Activated gamma-delta T cell treated with anti-CD3 and anti-CD28 coated beads, Interleukin-2, amount 50 U/mL, for 16 hours (primary cell): Measurements from ENCODE around the gene BFSP1.

ENCODE experiments used
- DNase-seq: peaks from one replicate; pipeline ENCODE4 v3.0.0-alpha.2; 2020; ENCODE audit warnings: low read depth

BFSP1 gene

DNA sequence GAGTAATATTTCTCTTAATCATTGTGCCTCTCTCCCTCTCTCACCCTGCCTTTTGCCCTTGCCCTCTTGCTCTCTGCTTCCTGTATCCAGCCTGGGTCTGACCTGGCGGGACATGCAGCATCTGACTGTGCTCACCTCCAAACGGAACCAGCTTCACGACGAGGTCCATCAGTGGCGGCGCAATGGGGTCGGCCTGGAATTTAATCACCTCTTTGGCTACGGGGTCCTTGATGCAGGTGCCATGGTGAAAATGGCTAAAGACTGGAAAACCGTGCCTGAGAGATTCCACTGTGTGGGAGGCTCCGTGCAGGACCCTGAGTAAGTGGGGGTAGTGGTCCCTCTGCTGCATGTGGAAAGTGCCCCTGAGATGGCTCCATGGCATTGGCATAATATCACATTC is 65.9 kb downstream of the BFSP1 start:
- no peak for DNase-seq

DNA sequence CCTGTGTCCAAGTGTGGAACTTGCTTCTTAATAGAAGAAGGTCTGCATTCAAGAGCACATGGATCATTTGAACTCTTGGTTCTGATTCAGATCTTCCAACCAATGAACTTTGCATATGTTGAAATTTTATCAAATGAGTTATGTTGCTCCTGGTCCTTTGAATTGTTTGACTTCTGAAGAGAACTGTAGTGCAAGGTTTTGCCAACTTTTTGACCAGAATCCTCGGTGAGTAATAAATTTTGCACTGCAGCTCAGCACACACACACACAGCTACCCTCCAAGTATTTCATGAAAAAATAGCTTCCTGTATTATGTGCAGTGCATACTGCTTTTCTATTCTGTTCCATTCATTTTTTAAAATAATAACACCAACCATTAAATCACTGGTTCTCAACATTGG is 67.5 kb downstream of the BFSP1 start:
- DNase-seq, result no peak

DNA sequence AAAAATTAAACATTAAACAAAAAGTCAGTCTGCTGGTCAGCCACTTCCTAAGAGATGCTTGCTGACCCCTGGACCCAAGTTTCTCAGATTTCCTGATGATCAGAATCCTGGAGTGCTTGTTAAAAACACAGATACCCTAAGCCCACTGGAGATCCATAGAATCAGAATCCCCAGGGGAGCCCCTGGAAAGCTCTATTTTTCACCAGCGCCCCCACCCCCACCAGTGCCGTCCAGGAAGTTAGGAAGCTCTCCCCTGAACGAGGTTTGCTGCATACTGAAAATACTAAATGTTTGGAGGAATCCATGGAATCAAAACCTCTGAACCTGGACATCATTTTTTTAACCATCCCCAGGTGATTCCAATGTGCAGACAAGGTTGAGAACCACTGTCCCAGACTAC is 69.2 kb downstream of the BFSP1 start:
- no peak for DNase-seq

DNA sequence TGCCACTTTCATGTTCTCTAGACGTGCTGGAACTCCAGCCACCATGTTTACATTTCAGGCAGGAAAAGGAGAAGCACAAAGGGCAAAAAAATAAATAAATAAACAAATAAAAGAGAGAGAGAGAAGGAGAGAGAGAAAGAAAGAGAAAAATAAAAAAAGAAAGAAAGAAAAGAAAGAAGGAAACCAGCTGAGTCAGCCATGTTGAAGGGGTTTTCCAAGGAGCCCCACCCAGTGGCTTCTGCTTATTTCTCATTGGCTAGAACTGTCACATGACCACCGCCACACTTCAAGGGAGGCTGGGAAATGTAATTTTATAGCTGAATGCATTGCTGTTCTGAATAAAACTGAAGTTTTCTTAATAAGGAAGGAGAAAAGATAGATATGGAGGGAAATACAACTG is 71.1 kb downstream of the BFSP1 start:
- no peak for DNase-seq

DNA sequence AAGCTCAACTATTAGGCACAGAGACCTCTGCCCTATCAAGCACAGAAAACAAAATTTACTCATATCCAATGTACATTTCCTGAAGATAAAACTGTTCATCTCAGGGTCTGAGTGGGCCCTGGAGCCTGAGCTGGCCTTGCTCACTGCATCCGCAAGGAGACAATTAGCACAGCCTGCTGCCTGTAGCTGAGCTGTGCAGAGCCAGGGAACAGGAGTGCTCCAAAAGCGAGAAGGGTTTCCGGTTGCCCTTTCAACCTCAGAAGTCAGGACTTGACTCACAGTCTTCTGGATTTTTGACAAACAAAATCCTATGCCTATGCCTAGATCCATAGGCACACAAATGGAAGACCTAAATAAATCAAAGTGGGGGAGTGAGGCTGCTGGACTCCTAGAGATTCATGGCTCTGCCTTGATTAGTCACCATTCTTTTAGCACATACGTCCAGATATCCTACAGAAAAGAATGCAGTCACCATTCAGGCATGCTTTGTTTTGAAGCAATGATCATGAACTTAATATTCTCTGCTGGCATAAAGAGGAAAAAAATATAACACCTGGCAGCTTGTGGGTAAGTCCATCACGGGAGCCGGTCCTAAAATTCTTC is 73.5 kb downstream of the BFSP1 start:
- DNase-seq, result no peak

DNA sequence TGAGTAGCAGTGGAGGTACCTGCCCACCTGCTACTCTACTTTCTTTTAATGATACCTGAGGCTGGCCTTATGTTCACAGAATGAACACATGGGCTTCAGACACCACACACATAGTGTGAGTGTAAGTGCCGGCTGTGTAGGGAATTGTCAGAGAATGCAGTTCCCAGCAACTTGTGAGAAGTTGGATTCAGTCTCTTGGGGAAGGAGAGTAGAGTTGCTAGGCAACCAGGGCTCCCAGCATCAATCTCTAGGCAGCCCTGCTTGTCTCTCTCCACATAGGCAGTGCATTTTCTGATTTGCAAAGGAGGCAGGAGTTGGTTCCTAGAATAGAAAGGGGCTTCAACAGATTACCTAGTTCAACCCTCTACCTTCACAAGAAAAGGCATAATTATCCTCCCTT is 74.1 kb downstream of the BFSP1 start:
- no peak for DNase-seq

DNA sequence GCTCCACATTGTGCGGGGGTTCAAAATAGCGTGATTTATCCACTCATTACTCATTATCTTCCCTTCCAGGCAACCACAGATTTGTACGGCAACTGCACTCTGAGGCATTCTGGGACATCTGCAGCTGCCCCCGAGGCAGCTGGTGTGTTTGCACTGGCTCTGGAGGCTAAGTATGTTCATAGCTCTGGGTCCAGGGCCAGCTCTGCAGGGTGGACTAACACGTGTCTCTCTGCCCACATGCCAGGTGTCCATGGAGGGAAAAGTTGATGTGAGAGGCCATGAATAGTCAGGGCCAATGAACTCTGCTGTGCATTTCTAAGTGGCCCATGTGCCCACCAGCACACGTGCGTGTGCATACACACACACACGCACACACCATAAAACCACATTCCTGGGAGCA is 74.9 kb downstream of the BFSP1 start:
- no peak for DNase-seq

DNA sequence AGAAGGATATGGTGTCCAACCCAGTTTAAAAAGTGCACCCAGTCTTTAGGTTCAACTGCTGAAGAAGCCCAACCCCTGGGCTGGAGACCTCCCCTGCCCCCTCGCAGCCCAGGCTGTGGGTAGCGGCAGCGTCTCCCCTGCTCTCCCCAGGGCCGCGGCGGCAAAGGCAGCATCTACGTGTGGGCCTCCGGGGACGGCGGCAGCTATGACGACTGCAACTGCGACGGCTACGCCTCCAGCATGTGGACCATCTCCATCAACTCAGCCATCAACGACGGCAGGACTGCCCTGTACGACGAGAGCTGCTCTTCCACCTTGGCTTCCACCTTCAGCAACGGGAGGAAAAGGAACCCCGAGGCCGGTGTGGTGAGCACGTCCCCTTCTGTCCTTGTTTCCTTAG is 77.6 kb downstream of the BFSP1 start:
- no peak for DNase-seq

DNA sequence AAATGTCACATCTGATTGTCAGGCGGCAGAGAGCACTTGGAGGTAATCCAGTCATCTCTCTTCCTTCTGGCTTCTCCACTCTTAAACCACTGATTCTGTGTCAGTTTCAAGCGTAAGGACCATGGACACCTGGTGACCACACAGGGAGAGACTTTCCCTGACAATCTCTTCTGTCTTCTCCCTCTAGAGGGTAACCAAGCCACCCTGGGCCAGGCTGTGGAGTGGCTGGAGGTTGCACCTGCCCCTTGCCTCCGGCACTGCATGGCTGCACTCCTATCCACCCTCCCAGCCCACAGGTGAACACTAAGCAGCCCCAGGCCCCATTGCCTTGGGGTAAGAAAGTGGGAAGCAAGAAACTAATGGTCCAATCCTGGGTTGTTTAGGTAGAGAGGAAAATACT is 78.7 kb downstream of the BFSP1 start:
- no peak for DNase-seq

DNA sequence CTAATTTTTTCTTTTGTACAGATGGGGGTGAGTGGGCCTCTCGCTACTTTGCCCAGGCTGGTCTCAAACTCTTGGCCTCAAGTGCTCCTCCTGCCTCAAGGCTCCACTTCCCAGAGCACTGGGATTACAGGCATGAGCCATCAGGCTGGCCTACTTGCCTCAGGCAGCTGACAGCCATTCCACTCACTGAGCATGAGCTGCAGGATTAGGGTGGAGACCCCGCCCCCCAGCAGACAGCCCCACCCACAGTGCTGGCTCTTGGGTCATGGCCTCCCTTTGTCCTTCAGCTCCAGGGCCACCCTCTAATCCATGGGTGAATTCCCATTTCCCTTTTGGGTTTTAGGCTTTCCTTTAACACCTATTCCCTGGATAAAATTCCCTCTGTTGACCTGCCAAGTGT is 82.1 kb downstream of the BFSP1 start:
- no peak for DNase-seq

DNA sequence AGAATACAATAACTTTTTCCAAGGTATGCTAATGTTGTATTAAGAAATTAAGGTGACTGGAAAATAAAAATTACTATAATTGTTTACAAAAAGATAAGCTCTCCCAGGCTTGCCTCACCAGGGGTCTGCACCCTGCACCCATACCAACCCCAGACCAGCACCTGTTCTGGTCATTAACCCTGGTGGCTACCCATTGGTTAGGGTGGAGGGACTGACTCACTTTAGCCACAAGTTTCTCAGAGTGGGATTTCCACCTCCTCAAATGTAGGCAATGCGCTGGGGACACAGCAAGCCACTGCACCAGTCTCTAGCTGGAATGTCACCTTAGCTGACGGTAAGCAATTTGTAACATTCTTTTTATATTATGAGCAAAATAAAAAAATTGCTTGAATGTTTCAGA is 83.1 kb downstream of the BFSP1 start:
- DNase-seq, result no peak

DNA sequence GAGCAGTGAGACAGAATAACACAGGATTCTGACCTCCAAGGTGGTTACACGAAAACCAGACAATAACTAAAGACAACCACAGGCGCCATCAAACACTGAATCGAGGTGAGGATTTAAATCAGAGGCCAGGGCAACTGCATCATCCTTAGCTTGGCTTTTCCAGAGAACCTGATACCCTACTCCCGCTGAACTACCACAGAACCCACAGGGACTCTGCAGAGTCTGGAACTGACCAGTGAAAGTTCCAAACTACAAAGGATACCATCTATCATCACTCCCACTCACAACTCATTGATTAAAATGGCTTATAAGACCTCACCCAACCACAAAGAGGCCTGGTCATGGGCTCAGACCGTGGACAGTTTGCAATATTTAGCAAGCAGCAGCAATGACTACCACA is 85.0 kb downstream of the BFSP1 start:
- DNase-seq, result no peak

DNA sequence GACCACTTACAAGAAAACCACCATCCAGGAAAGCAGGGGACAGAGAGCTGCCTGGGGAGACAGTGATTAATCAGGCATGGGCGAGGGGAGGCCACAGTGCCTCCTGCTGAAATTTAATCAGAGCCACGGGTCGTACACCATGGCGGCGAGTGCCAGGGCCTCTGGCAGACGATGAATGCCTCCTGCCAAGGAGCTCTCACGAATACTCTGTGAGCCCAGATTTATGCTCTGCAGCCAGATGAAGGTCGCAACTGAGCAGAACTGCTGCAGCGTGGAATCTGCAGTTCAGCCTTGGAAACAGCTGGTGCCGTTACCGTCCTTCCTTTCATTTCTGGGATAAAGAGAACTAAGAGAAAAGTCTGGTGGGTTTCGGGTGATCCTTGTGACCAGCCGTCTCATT is 85.6 kb downstream of the BFSP1 start:
- DNase-seq, result no peak

DNA sequence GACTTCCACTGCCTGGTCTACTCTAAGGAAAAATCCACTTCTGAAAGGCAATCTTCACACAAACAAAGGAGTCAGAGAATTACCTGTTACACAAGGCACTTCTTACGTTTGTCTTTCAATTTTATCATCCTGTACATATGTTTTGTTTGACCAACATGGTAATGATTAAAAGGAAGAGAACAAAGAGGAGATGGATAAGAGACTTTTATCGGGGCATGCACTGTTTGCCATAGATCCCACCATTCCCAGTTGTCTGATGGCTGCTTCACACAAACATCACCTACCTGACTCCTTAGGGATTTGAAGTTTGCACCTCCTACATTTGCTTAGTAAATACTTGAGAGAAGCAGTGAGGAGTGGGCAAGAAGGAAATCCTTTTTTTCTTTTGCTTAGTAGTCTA is 87.1 kb downstream of the BFSP1 start:
- DNase-seq, result no peak
